ENCODE data around the gene CADPS. TPM values are rescaled to one million over a fixed set of nuclear protein-coding genes. Genes with fewer than 3 reads are reported as not detected.

CADPS gene
- total and polyA plus RNA-seq, 8 donors: 16.1 to 112 (median 26.0) TPM

GRCh38 chr3:62918777-62919176, 43.6 kb upstream of the CADPS start:
- 12 to 15% methylated on average over 2 of the region's 2 CpGs for WGBS, 2 donors
- ATAC-seq (peak in 2 of 4 donors; percentile 29 to 31), FAIRE-seq (no peak), DNase-seq (no peak)
- TF ChIP-seq, protein P1, sequence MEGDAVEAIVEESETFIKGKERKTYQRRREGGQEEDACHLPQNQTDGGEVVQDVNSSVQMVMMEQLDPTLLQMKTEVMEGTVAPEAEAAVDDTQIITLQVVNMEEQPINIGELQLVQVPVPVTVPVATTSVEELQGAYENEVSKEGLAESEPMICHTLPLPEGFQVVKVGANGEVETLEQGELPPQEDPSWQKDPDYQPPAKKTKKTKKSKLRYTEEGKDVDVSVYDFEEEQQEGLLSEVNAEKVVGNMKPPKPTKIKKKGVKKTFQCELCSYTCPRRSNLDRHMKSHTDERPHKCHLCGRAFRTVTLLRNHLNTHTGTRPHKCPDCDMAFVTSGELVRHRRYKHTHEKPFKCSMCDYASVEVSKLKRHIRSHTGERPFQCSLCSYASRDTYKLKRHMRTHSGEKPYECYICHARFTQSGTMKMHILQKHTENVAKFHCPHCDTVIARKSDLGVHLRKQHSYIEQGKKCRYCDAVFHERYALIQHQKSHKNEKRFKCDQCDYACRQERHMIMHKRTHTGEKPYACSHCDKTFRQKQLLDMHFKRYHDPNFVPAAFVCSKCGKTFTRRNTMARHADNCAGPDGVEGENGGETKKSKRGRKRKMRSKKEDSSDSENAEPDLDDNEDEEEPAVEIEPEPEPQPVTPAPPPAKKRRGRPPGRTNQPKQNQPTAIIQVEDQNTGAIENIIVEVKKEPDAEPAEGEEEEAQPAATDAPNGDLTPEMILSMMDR (IDR thresholded peaks at IDR 0.05): no peak
- H3K36me3 ChIP-seq: no peaks in the 10 kb centered on the region
- H3K9me3 ChIP-seq: no peaks in the 10 kb centered on the region
- H3K27ac ChIP-seq: no peak overlapping the region
- H3K4me3 ChIP-seq: no peak overlapping the region
- H3K4me1 ChIP-seq: no peaks in the 10 kb centered on the region
- H3K27me3 ChIP-seq: no peaks in the 10 kb centered on the region
- intact Hi-C loops (cut with DNase I): no loop called here

DNA sequence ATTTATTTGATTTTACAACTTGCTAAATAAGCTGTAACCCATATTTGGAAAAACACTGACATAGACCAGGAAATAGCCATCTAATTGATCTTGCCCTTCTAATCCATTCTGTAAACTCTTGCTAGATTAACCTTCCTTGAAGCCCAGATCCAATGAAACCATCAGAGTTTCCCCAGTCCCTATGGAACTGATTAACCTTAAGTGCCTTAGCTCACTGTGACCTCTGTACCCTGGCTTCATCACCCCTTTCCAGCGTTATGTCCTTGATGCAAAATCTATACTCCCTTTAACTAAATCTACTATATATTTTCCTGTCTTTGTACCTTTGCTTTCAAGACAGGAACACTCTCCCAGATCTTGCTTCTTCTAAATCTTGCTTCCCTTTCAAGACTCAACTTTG, 42.9 kb upstream of the CADPS start:
- no peak for ATAC-seq

GRCh38 chr3:62911526-62911925, 36.3 kb upstream of the CADPS start:
- no peak for ATAC-seq
- Histone ChIP-seq H3K9me3 (no peaks in the 10 kb centered on the region), H3K27ac (no peak overlapping the region), H3K4me3 (no peak overlapping the region), H3K36me3 (no peaks in the 10 kb centered on the region), H3K4me1 (no peaks in the 10 kb centered on the region), H3K27me3 (no peaks in the 10 kb centered on the region)
- TF ChIP-seq, protein P1 (IDR thresholded peaks at IDR 0.05): no peak
- DNase-seq: no peak
- FAIRE-seq: no peak
- intact Hi-C loops (cut with DNase I): no loop called here

More for the DNA sequence above, 42.9 kb upstream of the CADPS start:
- intact Hi-C loops (cut with DNase I): no loop called here
- FAIRE-seq: no peak
- H3K9me3 ChIP-seq: no peaks in the 10 kb centered on the region
- H3K27ac ChIP-seq: no peak overlapping the region
- DNase-seq: no peak
- no peaks in the 10 kb centered on the region for H3K36me3 ChIP-seq
- H3K4me1 ChIP-seq: no peaks in the 10 kb centered on the region
- 15 to 34% methylated on average over 1 of the region's 1 CpG for WGBS, 2 donors
- TF ChIP-seq, protein P1 (IDR thresholded peaks at IDR 0.05): no peak
- H3K4me3 ChIP-seq: no peak overlapping the region
- H3K27me3 ChIP-seq: no peaks in the 10 kb centered on the region

DNA sequence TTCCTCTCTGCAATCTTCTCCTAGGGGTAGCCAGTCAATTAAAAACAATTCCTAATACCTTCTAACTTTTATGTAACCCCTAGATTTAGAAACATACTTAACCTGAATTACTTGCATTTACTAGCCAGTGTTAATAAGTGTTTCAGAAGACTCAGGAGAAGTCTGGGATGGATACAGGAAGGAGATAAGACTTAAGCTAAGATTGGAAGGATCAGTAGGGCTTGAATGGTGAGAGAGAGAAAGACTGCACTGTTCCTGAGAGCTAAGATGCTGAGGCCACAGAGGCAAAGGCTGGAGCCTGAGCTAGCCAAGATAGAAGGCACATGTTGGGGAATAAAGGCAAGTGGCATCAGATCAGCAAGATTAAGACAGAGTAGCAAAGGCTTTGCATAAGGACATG, 30.1 kb upstream of the CADPS start:
- TF ChIP-seq, protein P1 (IDR thresholded peaks at IDR 0.05): no peak
- Histone ChIP-seq H3K36me3 (no peaks in the 10 kb centered on the region), H3K27ac (no peak overlapping the region), H3K4me3 (no peak overlapping the region), H3K9me3 (no peaks in the 10 kb centered on the region), H3K4me1 (no peaks in the 10 kb centered on the region), H3K27me3 (no peaks in the 10 kb centered on the region)
- ATAC-seq: no peak
- no peak for DNase-seq
- FAIRE-seq: no peak
- intact Hi-C loops (cut with DNase I): no loop called here

- ATAC-seq (no peak), DNase-seq (no peak), FAIRE-seq (no peak)
- Histone ChIP-seq H3K27me3 (no peaks in the 10 kb centered on the region), H3K27ac (no peak overlapping the region), H3K4me3 (no peak overlapping the region), H3K4me1 (no peaks in the 10 kb centered on the region), H3K9me3 (no peaks in the 10 kb centered on the region), H3K36me3 (no peaks in the 10 kb centered on the region)
- intact Hi-C loops (cut with DNase I): no loop called here
- TF ChIP-seq, protein P1 (IDR thresholded peaks at IDR 0.05): no peak
- WGBS, 2 donors: 46 to 50% methylated on average over 2 of the region's 2 CpGs
These were observed 23.6 kb upstream of the CADPS start for GRCh38 chr3:62898530-62899496.
